Measurements from ENCODE around the gene MYL3.

DNA sequence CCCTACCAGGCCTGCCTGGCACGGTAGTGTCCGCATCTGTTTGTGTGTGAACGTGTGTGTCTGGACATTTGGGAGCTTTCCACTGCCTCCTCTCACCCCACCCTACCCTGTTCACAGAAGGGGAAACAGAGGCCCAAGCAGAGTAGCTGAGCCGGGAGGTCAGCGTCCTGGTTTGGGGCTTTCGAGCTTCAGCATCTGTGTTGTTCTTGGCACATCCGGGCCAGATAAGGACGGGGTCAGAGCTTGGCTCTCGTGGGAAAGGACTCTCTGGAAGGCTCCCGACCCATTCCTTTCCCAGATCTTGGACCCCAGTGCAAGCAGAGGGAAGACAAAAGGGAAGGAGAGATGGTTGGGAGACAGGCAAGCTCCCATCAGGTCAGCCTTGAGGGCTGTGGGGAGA, 8.0 kb upstream of the MYL3 start:
- TF ChIP-seq, protein P1, sequence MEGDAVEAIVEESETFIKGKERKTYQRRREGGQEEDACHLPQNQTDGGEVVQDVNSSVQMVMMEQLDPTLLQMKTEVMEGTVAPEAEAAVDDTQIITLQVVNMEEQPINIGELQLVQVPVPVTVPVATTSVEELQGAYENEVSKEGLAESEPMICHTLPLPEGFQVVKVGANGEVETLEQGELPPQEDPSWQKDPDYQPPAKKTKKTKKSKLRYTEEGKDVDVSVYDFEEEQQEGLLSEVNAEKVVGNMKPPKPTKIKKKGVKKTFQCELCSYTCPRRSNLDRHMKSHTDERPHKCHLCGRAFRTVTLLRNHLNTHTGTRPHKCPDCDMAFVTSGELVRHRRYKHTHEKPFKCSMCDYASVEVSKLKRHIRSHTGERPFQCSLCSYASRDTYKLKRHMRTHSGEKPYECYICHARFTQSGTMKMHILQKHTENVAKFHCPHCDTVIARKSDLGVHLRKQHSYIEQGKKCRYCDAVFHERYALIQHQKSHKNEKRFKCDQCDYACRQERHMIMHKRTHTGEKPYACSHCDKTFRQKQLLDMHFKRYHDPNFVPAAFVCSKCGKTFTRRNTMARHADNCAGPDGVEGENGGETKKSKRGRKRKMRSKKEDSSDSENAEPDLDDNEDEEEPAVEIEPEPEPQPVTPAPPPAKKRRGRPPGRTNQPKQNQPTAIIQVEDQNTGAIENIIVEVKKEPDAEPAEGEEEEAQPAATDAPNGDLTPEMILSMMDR (IDR thresholded peaks at IDR 0.05): no peak
- TF ChIP-seq POLR2AphosphoS5 (IDR thresholded peaks at IDR 0.05) (no peak), POLR2A (IDR thresholded peaks at IDR 0.05) (no peak)

Measured in breast epithelium (tissue), 3 donors.